Fibroblast of skin of right biceps (primary cell): Measurements from ENCODE around the gene FUT7.
"Not testable (repeated sequence)": the region's sequence is repeated elsewhere in the genome, so short reads cannot be mapped to it uniquely, and the experiment has no call there.

Experiments
- DNase-seq: peaks from one replicate; pipeline ENCODE4 v3.0.0-alpha.2; 2013

FUT7 gene

DNA sequence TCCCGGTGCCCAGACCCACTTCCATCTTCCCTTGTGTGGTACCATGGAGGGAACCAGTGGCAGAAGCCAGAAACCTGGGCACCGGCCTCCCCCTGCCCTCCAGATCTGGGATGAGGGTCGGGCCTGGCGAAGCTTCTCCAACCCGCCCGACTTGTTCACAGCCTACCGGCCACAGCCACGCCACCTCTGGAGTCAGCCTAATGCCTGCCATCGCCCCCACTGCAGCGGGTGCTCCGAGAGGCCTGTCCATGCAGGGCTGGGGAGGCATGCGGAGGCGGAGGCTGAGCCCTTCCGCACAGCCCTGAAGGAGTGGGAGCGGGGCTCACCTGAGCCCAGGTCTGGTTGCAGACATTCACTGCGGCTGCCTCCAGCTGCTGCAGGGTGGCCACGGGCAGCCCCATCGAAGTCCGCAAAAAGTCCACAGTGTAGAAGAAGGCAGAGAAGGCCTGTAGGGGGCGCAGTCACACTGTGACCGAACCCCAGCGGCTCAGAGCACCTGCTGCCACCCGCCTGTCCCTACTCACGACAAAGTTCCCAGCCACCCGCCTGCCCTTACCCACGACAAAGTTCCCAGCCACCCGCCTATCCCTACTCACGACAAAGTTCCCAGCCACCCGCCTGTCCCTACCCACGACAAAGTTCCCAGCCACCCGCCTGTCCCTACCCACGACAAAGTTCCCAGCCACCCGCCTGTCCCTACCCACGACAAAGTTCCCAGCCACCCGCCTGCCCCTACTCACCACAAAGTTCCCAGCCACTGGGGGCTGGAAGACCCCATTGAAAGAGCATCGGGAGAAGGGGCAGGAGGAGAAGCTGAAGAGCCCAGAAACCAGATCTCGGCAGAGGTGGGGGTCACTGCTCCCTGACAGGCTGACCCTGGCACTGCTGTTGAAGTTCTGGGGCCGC, 17.9 kb upstream of the FUT7 start:
- DNase-seq = peak; percentile 19

DNA sequence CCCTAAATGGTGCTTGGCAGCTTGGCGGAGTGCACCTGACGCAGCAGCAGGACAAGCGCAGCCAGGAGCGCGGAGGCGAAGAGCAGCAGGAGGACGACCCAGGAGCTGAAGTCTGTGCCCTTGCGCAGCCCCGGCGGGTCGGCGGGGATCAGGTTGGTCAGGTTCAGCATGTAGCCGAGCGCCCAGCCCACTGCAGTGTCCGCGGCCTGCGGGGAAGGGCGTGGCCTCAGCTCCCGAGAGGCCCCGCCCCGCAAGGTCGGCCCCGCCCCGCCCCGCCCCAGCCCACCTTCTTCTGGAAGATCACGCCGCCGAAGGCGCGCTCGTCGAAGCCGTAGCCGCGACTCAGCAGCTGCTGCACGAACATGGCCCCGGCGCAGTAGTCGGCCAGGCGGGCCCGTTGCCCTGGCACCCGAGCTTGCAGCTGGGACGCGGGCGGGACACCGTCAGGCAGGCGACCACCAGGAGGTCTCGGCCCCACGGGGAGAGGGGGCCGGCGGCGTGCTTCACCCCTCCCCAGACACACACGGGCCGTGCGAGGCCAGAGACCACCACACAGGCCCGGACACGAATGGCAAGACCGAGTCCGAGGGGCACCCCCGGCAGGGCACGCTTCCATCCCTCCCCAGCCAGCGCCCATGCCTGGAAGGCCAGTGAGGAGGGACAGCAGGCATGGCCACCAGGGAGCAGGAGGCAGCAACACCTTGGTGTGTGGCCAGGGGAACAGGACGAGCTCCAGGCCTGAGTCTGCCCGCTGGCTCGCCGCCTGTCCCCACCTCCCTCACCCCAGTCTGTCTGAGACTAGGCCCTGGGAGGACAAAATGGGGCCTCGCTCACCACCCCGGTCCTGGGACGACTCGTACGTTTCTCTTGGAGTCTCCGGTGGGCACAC, 17.0 kb upstream of the FUT7 start:
- no peak for DNase-seq

DNA sequence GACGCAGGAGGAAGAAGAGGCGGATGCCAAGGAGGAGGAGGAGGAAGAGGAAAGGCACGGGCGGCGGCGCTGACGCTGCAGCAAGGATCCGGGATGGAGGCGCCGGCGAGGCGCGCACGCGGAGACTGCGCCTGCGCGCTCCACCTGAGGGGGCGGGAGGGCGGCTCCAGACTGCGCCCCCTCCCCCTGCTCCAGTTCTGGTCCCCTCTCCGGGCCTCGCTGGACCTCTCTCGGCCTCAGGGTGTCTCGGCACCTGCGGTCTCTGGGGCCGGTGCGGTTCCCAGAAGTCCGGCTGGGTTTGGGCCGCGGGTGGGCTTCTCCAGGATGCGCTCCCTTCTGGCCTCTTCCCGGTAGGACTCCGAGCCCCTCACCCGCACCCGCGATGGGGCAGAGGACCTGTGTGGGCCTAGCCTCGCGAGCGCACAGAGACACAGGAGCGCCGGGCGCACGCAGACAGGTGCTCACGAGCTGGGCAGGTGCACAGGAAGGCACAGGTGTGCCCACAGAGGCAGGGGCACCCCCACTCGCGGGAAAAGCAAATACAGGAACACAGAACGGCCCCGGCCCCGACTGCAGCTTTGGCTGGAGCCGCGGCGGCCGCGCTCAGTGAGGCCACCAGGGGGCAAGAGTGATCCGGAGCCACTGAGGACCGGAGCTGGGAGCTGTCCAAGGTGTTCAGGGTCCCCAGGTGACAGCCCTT, 14.3 kb upstream of the FUT7 start, which contains the start of gene NPDC1:
Gene NPDC1, minus strand, starts transcription at position 90 of the 700 bp plus-strand sequence. CDS start 188 bp downstream, outside the sequence.
- DNase-seq = peak; percentile 62

DNA sequence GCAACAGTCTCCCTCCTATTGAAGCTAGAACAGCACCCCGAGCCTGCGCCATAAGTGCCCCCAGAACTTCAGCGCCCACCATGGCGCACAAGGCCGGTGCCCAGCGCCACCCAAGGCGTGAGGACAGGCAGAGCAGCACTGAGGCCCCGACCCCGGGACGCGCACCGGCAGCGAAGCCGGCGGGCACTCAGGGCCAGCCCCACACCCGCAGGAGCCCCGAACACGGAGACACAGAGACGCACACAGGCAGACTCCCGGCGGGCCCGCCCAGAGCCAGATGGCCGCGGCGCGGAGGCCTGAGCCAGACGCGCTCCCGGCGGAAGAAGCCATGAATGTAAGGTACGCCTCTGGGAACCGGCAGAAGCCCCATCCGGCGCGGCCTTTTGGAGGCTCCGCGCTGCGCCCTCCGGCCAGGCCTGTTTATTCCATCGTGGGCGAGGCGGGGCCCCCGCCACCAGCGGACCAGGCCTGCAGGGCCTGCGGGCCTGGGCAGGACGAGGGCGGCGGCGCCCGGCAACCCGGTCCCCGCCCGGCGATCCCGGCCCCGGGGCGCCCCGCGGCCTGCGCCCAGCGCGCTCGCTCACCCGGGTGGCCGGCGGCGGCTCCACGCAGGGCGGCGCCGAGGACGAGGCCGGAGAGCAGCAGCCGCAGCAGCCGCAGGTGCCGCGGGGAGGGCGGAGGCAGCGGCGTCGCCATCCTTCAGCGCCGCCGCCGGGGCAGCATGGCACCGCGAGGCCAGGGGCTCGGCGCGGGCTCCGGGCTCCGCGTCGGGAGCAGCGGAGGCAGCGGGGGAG, 13.6 kb upstream of the FUT7 start:
- DNase-seq = peak; percentile 35

DNA sequence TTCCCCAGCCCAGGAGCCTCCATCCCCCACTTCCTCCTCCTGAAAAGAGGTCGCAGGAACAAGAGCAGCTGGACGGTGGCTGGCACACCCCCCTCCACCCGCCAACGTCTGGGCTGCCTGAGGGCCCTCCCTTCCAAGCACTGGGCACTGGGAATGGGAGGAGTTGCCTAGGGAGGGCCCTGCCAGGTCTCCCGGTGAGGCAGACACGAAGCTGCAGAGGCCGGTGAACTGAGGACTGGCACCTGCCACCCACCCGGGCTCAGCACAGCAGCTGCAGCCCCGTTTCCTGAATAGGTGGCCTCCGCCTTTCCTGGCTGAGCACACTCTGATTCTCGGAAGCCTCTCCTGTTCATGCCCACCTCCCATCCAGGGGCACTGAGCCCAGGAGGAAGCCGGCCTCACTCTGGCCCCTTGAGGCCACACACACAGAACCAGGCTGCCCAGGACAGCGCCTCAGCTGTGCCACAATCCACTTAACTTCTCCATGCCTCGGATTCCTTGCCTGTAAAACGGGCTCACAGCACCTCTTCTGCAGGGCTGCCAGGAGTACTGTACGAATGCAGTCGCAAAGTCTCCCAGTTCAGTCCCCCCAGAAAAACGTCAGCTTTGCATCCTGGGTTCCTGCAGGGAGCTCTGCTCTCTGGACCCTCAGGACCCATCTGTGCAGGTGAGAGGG, 12.8 kb upstream of the FUT7 start:
- no peak for DNase-seq

DNA sequence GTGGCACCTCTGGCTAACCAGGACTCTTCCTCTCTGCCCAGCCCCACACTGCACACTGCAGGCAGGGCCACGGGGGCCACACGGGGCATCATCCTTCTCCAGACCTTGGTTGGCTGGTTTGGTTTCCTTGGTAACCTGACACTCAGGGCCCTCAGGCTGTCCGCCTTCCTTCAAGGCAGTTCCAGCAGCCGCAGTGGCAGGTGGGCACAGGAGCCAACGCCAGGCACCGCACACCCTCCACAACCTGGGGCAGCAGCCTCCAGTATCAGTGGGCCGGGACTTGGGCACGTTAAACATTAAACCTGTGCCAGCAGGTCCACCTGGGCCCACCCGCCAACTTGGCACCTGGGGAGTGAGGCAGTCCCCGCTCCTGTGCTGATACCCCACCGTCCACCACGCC, 12.1 kb upstream of the FUT7 start:
- no peak for DNase-seq

DNA sequence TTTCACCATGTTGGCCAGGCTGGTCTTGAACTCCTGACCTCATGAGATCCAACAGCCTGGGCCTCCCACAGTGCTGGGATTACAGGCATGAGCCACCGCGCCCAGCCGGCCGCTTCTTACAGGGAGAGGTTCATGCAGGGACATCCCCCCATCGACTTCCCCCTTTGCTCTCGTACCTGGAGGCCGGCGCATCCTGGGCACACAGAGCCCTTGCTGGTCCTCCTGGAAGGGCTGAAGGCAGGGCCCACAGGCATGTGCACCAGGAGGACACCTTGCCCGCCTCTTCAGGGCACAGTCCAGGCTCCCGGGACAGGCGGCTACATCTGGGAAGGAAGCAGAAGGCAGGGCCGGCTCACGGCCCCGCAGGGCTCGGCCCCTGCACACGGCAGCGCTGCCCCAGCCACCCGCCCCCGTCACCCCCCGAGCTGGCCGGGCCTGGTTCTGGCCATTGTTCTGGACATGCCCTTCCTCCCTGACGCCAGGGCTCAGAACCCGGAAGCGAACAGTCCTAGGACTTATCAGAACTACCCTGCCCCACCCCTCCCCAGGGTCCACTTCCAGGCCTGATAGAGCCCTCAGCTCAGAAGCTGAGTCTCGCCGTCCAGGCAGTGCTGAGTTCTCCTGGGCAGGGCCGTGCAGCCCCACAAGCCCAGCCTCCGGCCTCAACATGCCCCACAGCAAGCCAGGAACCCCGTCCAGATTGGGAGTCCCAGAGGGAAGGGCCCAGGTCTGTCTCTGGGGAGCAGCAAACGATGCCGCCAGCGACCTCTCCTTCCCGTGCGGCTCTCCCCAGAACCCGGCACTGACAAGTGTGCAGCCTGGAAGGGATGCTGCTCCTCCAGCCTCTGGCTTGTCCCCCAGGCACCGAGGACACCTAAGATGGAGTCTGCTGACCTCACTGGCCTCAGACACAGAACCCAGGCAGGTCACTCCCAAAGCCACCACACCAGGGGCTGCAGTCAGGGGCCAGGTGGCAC, 11.2 kb upstream of the FUT7 start:
- DNase-seq = no peak

DNA sequence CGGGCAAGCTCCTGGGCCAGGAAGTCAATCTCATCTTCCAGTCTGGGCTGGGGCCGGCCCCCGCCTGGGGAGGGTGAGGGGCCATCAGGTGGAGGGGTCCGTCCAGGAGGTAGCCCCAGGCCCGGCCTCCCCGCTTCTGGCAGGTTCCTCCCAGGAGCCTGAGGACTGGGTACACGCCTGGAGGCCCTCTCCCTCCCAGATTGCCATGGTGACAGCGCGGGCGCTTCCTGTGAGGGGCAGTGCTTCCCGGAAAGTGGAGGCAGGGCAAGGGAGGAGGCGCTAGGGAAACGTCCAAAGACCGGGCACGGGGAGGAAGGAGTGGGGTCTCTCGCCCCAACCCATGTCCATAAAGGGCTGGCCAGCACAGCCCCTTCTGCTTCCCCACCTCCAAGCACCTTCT, 9.2 kb upstream of the FUT7 start:
- DNase-seq = no peak

DNA sequence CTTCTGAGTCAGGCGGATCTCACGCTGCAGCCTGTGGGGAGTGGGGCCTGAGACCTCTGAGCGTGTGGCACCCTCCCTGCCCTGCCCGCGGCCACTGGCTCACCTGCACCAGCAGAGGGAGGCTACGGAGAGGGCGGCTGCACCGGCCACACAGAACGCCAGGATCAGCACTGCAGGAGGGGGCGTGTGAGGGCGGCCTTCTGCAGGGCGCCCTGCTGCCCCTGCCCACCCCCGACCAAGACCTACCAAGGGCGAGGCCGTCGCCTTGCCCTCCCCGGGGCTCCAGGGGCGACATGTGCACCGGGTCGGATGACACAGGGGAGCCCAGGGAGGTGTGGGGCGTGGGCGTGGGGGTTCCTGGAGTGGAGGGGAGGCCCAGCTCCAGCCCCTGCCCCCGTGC, 8.7 kb upstream of the FUT7 start:
- no peak for DNase-seq

DNA sequence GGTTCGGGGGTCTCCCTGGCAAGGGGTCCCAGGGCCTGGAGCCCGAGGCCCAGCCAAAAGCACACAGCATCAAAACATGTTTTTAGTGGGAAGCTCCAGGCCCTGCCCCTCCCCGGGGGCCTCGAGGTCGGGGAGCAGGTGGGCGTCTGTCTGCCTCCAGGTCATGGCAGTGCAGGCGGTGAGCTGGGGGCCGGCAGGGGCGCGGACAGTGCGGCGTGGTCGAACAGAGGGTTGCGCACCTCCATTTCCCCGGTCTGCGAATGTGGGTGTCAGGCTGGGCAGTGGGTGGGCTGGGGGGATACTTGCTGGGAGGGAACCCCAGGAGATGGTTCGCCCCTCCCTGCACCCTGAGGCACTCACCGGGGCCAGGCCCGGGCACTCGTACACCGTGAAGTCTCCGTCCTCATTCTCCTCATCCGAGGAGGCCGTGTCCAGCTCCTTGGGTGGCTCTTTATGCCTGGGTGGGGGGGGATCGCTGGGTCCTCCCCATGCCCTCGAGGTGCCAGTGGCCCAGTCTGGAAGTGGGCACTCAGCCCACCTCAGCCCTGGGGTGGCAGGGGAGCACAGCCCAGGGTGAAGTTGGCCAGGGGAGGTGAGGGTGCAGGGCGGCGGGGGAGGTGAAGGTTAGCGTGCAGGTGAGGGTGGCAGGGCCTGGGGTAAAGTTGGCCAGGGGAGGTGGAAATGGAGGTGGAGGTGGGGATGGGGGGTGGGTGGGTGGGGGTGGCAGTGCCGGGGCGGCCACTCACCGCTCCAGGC, 7.9 kb upstream of the FUT7 start:
- no peak for DNase-seq

DNA sequence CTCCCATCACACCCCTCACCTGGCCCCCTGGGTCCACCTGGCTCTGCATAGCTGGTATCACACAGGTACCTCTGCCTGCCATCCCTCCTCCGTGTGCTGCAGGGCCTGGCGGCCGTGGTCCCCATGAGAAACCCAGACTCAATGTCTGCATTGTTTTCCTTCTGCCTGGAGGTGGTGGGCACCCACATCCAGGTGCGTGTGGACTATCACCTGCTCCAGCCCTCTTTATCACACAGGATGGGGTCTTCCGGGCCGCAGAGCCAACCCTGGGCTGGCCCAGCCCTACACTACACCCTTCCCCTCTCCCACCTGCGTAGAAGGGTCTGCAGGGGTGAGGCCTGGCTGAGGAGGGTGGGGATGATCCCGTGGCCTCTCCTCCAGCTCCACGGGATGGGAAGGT, 7.0 kb upstream of the FUT7 start:
- no peak for DNase-seq

DNA sequence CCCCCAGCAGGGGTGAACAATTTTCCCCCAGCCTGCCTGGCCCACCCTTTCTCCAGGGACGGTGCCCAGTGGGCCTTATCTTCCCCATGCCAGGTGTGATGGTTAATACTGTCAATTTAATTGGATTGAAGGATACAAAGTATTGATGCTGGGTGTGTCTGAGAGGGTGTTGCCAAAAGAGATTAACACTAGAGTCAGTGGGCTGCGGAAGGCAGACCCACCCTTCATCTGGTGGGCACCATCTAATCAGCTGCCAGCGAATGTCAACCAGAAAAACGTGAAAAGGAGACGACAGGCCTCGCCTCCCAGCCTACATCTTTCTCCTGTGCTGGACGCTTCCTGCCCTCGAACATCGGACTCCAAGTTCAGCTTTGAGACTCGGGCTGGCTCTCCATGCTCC, 5.6 kb upstream of the FUT7 start:
- DNase-seq = no peak

DNA sequence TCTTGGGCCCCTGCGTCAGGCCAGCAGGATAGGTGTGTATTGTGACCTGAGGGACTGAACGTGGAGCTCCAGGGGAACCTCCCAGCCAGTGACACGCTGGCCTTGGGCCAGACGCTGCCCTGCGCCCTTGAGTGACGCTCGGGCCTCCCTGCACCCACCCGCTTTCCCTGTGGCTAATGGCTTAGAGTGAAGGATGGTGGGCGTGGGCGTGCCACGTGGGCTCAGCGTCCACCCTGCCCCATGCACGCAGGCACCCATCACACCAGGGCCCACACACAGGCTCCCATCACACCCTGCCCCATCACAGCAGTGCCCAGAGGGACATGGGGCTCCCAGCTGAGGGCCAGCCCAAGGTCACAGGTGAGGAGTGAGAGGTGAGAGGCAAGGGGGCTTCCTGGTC, 5.1 kb upstream of the FUT7 start:
- no peak for DNase-seq

DNA sequence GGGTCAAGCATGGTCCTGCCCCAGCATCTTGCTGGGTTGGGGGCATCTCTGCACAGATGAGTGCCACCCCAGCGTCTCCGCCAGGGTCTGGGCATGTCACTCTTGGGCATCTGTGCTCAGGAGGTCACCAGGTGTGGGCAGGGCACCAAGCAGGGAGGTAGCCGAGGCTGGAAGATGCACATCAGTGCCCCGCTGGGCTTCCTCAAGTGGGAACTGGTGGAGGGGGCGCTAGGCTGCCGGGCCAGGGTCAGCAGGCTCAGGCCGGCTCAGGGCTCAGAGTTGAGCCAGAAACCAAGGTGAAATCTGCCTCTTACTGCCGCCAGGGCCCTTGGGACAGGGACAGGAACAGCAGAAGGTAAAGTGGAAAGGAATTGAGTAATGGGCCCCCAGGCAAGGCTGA, 4.0 kb upstream of the FUT7 start:
- no peak for DNase-seq

DNA sequence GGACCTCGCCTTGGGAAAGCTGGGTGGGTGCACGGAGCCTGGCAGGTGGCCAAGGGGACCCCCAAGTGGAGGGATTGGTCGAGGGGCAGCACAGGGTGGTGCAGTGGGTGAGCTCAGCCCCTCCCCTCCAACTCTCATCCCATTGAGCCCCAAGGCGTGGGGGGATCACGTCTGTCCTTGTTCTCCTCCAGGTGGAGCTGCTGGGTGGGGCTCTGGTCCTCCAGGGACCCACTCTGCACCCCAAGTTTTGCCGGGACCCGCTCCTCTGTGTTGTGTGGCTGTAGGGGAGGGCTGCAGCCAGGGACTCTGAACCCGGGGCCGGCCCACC, 3.6 kb upstream of the FUT7 start:
- no peak for DNase-seq

DNA sequence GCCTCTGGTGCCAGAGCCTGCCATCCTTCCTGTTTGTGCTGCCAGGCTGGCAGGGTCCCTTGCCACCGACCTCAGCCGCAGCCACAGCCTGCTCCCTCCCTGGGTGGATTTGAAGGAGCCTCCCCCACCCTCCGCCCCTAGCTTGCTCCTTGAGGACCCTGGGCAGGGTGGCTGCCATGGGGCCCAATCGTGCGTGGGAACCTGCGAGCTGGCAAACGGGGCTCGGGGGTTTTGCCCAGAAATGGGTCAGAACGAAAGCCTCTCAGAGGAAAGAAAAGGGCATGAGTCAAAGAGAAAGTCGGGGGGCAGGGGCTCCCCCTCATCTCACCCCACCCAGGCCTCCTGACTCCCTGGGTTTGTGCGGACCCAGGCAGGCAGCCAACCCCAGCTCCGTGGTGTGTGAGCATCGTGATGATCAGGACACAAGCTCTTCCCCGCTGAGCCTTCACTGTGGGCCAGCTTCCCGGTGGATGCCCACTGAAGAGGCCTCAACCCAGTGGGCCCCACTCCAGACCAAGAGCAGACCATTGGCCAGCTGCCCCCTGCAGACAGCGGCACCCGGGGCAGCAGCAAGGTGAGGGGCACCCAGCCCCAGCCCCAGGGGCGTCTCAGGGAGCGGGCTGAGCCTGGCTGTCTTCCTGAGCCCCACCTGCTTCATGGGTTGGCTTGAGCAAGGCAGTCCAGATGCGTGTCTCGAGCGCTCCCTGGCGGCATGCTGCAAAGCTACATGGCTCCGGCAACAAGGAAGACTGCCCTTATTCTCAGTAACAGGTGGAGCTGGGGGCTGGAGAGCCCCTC, 3.0 kb upstream of the FUT7 start:
- DNase-seq = peak; percentile 64

DNA sequence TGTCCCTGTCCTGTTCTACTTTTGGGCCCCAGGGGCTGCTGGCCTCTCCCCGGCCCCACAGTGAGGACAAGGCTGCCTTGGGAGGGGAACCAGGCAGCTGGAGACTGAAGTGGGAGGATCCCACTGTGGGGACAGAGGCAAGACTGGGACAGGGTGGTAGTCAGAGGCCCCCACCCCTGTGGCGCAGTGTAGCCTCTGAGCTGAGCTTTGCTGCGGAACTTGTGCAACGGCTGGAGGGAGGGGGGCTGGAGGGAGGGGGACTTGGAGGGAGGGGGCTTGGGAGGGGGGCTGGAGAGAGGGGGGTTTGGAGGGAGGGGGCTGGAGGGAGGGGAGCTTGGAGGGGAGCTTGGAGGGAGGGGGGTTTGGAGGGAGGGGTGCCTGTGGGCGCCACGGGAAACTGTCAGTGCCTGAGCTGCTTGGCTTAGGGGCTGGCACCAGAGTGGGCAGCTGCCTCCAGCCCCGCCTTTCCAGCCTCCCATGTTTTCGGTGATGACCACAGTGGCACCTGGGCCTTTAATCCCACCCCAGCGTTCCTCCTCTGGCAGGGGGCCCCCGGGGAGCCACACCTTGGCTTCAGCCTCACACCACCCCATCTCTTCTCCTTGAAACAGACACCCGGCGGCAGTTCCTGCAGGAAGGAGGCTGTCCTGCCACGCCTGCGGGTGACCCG, 2.3 kb upstream of the FUT7 start:
- DNase-seq = no peak

DNA sequence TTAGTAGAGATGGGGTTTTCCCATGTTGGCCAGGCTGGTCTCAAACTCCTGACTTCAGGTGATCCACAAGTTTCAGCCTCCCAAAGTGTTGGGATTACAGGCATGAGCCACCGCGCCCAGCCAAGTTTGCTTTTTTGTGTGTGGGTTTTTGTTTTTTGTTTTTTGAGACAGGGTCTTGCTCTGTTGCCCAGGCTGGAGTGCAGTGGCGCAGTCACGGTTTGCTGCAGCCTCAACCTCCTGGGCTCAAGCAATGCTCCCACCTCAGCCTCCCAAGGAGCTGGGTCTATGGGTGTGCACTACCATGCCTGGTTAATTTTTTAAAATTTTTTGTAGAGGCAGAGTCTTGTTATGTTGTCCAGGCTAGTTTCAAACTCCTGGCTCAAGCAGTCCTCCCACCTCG, 1.6 kb upstream of the FUT7 start:
- DNase-seq = not testable (repeated sequence)
